ENCODE results near the gene GPR4. TPM values are rescaled to one million over a fixed set of nuclear protein-coding genes. Genes with fewer than 3 reads are reported as not detected.

Gene GPR4
- total and polyA plus RNA-seq, 2 of the 4 experiments (the other 2 are of a cell fraction), result 0.02 TPM; not detected in 1

- WGBS, 2 experiments (ENCODE audit: extremely low coverage in 2 of 2, insufficient read length in 1 of 2), result 0% methylated on average over 7 of the region's 63 CpGs; no CpG with 5 or more reads in 1 of the 2 experiments
- Histone ChIP-seq H4K91ac (ENCODE audit: insufficient read depth, low read depth, low read length) (peak within 1 kb of the TSS; percentile 95), H2BK15ac (ENCODE audit: low read depth, low read length) (peak within 1 kb of the TSS; percentile 82; the same call in 1 of the 3 replicates), H3K36me3 (ENCODE audit: control insufficient read depth, insufficient read depth, low read length) (no peaks in the 10 kb centered on the region), H2AK5ac (ENCODE audit: low read depth, low read length) (peak within 1 kb of the TSS; percentile 99), H3K23ac (ENCODE audit: low read depth, low read length) (peak within 1 kb of the TSS; percentile 100), H3K4me2 (ENCODE audit: low read depth, low read length) (peak within 1 kb of the TSS; percentile 88), H3K9me3 (ENCODE audit: control insufficient read depth, insufficient read depth, low read length) (no peaks in the 10 kb centered on the region), H3K9ac (ENCODE audit: low read depth, low read length) (peak within 1 kb of the TSS; percentile 96), H4K20me1 (ENCODE audit: insufficient read depth, low read length) (no peaks in the 10 kb centered on the region), H3K4me3 (ENCODE audit: insufficient read depth, low read depth, low read length) (peak within 1 kb of the TSS; percentile 81), H2BK5ac (ENCODE audit: low read depth, low read length, poor library complexity, severe bottlenecking) (peak within 1 kb of the TSS; percentile 96), H4K5ac (ENCODE audit: low read depth, low read length) (peak within 1 kb of the TSS; percentile 97), H3K56ac (ENCODE audit: extremely low read depth, insufficient read depth, low read length) (peak within 1 kb of the TSS; percentile 84), H3K27ac (ENCODE audit: insufficient read depth, low read length) (peak within 1 kb of the TSS; percentile 92), H3K4me1 (ENCODE audit: control insufficient read depth, insufficient read depth, low read length) (0 out of 2 replicates have a peak, but pooled peaks cover 1% of the 10 kb centered on the region), H3K18ac (ENCODE audit: low read depth, low read length) (peak within 1 kb of the TSS; percentile 93), H3K14ac (replicated peaks; ENCODE audit: low read depth, low read length) (peak within 1 kb of the TSS; percentile 100), H4K8ac (ENCODE audit: low read depth in 2 of 2, low read length in 2 of 2) (peak within 1 kb of the TSS; percentile 92 to 100), H3K4ac (ENCODE audit: low read depth, low read length) (peak within 1 kb of the TSS; percentile 100), H2BK120ac (ENCODE audit: low read depth, low read length) (peak within 1 kb of the TSS; percentile 84), H3K27me3 (ENCODE audit: control insufficient read depth, insufficient read depth, low read length) (no peaks in the 10 kb centered on the region), H2AK9ac (replicated peaks; ENCODE audit: low read depth, low read length, poor library complexity) (peak within 1 kb of the TSS; percentile 100), H2AFZ (replicated peaks; ENCODE audit: low read length, poor library complexity) (peak within 1 kb of the TSS; percentile 100), H3K9me1 (ENCODE audit: insufficient read depth, low read length) (no peaks in the 10 kb centered on the region), H3K79me1 (ENCODE audit: low read depth in 1 of 2, low read length in 2 of 2) (peaks cover 15 to 34% of the 10 kb centered on the region in 2 experiments), H2BK20ac (ENCODE audit: low read depth, low read length) (peak within 1 kb of the TSS; percentile 71; the same call in 1 of the 2 replicates)
- POLR2A ChIA-PET (ENCODE audit: unreplicated experiment), result interaction anchor here (0.6 kb wide), 2 partner anchors 12 to 186 kb away, joined by 3 to 13 read pairs; no protein-coding TSS in a partner anchor
- dilution Hi-C loops (cut with HindIII; ENCODE audit: low sequenced_read_pairs, unreplicated experiment), result no loop called here
- in situ Hi-C loops (cut with MboI; ENCODE audit: low sequenced_read_pairs), result no loop called here
- BruUV-seq (replicated peaks), result TSS peak; percentile 31
- ATAC-seq (ENCODE audit: low read depth) (peak; percentile 96), DNase-seq (peak; percentile 100)
- intact Hi-C loops (cut with micrococcal nuclease), result loop anchor here (2.0 kb wide), 1 partner anchor 58 kb away; no protein-coding TSS in a partner anchor
- CTCF ChIA-PET, result no interaction called here
- TF ChIP-seq MAFK (IDR thresholded peaks at IDR 0.05; ENCODE audit: low read depth, low read length) (peak; percentile 83), RAD21 (IDR thresholded peaks at IDR 0.05; ENCODE audit: low read length) (no peak; the same call in 1 of the 2 replicates), SMC3 (IDR thresholded peaks at IDR 0.05; ENCODE audit: low read depth, low read length) (no peak), FOS (IDR thresholded peaks at IDR 0.05; ENCODE audit: low read depth, low read length) (peak; percentile 58; the same call in 1 of the 2 replicates), RFX5 (IDR thresholded peaks at IDR 0.05; ENCODE audit: low read depth, low read length) (no peak), BHLHE40 (IDR thresholded peaks at IDR 0.05; ENCODE audit: low read depth, low read length) (peak; percentile 54; the same call in 1 of the 2 replicates), NFE2L2 (IDR thresholded peaks at IDR 0.05; ENCODE audit: low read depth, low read length) (peak; percentile 10; the same call in 1 of the 2 replicates), CHD1 (IDR thresholded peaks at IDR 0.05; ENCODE audit: low read depth, low read length) (no peak), MXI1 (IDR thresholded peaks at IDR 0.05; ENCODE audit: borderline replicate concordance, low read depth, low read length) (peak; percentile 61; the same call in 1 of the 2 replicates), MAZ (IDR thresholded peaks at IDR 0.05; ENCODE audit: borderline replicate concordance, low read depth, low read length) (peak; percentile 98), POLR2A (IDR thresholded peaks at IDR 0.05; ENCODE audit: low read depth, low read length) (peak; percentile 97)
- TF ChIP-seq, protein P1, sequence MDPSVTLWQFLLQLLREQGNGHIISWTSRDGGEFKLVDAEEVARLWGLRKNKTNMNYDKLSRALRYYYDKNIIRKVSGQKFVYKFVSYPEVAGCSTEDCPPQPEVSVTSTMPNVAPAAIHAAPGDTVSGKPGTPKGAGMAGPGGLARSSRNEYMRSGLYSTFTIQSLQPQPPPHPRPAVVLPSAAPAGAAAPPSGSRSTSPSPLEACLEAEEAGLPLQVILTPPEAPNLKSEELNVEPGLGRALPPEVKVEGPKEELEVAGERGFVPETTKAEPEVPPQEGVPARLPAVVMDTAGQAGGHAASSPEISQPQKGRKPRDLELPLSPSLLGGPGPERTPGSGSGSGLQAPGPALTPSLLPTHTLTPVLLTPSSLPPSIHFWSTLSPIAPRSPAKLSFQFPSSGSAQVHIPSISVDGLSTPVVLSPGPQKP (IDR thresholded peaks at IDR 0.05; ENCODE audit: borderline replicate concordance, low read depth, low read length), result no peak
- TF ChIP-seq, protein P2, sequence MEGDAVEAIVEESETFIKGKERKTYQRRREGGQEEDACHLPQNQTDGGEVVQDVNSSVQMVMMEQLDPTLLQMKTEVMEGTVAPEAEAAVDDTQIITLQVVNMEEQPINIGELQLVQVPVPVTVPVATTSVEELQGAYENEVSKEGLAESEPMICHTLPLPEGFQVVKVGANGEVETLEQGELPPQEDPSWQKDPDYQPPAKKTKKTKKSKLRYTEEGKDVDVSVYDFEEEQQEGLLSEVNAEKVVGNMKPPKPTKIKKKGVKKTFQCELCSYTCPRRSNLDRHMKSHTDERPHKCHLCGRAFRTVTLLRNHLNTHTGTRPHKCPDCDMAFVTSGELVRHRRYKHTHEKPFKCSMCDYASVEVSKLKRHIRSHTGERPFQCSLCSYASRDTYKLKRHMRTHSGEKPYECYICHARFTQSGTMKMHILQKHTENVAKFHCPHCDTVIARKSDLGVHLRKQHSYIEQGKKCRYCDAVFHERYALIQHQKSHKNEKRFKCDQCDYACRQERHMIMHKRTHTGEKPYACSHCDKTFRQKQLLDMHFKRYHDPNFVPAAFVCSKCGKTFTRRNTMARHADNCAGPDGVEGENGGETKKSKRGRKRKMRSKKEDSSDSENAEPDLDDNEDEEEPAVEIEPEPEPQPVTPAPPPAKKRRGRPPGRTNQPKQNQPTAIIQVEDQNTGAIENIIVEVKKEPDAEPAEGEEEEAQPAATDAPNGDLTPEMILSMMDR (conservative IDR thresholded peaks at IDR 0.05; ENCODE audit: low read depth, low read length), result no peak
These were observed 17.5 kb downstream of the GPR4 start, which contains the start of gene OPA3 for GRCh38 chr19:45584332-45585157. TSS of gene OPA3 (minus strand) at chr19:45584802. CDS start at chr19:45584764, 38 bp downstream.
